ENCODE measurements around the gene CYB5R3.

CYB5R3 gene

DNA sequence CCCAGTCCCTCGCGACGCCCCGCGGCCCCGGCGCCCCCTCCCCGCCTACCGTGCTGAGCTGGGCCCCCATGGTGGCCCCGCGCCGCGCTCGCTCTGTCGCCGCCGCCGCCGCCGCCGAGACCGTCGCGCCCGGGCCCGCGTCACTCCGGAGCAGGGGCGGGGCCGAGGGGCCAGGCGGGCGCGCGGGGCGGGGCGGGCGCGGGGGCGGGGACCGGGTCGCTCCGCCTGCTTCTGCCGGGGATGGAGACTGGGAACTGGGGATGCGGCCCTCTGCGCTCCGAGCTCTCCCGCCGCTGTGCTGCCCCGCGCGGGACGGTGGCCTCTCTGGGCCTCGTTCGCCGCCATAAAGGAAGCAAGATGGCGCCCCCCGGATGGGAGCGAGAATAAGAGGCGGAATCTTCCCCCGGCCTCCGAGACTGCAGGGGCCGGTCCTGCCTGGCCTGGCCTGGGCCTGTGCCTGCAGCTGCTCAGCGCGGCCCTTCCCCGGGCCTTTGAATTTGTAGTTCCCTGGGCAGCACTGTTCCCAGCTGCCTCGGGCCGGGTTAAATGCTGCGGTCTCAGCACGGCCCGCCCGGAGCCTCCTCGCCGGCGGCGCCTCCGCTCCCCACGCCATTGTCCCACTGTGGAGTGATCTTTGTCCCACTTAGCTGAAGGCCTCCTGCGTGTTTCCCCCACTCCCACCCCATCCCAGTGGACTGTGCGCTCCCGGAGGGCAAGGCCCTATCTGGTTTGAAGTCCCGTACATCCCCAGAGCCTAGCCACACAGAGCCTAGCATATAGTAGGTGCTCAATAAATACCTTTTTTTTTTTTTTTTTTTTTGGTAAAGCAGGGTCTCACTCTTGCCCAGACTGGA, at the start of gene CYB5R3:
CYB5R3 (minus strand) TSS at position 147 of the 854 bp plus-strand sequence; CDS start at position 70, 77 bp downstream.
- DNase-seq, result peak; percentile 88

DNA sequence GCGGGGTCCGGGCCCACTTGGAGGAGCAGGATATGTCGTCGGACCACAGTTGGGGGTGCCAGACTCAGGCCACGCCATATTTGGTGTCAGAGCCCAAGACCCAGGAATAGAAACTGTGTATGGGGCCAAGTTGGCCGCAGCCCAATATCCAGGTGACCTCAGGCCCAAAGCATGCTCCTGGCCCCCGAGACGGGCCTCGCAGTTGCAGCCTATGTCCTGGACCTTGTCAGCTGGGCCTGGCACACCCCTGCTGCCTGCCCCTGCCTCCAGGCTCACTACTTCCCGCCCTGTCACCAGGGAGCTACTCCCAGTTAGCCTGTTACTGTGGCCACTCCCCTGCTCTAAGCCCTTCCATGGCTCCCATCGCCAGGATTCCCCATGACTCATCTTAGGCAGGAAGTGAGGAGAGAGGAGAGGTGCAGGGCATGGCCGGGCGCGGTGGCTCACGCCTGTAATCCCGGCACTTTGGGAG, 48.4 kb upstream of the CYB5R3 start:
- DNase-seq, result peak; percentile 80

DNA sequence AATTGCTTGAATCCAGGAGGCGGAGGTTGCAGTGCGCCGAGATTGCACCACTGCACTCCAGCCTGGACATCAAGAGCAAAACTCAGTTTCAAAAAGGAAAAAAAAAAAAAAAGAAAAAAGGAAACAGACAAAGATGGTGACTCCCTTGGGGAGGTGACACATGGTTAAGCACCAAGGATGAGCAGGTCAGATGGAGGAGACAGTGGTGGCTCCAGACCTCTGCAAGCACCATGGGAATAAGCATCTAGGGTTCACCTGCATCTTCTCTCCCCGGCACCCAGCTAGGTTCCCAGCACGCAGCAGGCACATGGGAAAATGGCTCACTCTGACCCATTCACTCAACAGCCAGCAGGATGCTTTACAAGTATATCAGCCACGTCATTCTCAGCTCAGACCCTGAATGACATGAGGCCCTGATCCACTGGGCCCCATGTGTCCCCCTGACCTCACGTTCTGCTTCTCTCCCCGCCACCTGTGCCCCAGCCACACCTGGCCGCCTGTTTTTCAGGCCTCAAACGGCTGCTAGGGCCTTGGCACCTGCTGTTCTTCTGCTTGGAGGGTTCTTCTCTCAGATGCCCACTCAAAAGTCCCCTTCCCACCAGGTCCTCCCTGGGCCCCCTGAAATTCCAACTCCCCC, 47.3 kb upstream of the CYB5R3 start:
- no peak for DNase-seq

DNA sequence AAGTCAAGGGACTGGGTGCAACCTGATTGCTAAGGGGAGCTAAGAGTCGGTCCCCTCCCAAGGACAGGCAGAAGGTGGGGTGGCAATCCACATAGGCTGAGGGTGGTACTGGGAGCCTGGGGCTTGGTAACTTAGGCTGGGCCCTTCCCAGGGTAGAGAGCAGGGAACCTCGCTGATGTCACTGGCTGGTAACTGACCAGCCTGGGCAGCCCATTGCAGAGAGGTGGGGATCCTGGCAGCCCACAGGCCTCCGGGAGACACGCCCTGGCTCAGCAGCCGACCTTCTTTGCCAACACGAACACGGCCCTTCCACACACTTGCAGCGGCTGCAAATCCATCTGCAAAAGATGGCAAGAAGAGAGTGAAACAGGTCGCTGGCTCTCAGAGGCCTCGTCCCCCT, 46.1 kb upstream of the CYB5R3 start:
- DNase-seq, result no peak

DNA sequence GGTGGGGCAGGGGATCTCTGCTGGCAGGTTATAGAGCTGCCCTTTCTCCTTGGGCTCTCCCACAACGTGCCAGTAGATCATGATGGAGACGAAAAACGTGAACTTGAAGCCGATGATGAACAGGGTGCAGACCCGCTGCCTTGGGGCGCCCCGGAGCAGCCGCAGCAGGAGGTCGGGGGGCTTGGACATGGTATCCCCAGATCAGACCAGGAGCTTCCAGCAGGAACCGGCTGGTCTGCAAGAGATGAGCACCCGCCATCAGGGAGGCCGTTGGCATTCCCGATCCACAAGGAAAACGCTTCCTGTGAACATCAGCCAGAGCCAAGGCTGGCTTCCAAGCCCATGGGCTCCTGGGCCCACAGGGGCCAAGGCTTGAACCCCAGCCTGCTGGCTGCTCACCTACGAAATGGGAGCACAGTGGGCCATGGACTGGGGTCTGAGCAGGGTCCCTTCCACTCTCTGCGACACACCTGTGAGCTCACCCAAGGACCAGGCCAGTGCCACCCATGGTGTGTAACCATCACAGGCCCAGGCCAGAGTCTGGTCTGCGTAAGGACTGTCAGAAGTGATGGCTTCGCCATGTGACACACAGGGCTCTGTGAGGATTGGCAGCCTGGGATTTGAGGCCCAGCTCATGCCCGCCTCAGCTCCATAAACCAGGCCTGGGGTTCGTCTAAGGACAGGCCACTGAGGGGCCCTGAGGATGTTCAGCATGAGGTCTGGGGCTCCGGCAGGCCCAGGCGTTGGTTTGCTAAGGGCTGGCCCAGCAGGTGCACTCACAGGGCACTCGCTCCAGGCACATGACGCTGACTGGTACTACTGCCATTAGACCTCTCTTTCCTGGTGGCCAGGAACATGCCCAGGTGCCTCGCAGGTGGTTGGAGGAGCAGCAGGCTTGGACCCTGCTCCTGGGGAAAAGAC, 44.8 kb upstream of the CYB5R3 start:
- no peak for DNase-seq

DNA sequence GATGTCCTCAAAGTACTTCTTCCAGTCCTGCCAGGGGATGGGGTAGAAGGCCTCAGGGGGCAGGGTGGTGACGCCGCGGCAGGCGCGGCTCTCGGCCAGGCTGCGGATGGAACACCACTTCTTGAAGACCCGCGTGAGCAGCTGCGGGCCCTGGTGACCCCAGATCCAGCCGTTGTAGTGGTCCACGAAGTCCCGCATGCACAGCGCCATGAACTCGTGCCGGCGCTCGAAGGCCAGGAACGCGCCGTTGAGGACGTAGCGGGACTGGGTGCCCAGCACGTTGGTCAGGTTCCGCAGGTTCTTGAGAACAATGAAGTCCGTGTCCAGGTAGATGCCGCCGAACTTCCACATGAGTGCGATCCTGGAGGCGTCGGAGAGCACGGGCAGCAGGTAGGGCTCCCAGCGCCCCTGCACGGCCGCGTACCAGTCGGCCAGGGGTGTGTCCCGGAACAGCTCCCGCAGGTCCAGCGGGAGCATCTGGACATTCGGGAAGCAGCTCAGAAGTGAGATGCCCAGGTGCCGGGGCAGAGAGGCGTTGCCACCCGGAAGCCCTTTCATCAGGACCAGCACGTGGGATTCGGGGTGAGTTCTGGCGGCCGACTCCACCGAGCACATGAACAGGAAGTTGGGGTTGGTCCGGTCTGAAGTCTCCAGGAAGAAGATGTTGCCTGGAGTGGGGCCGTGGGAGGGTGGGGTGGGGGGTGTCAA, 44.0 kb upstream of the CYB5R3 start:
- DNase-seq, result no peak

DNA sequence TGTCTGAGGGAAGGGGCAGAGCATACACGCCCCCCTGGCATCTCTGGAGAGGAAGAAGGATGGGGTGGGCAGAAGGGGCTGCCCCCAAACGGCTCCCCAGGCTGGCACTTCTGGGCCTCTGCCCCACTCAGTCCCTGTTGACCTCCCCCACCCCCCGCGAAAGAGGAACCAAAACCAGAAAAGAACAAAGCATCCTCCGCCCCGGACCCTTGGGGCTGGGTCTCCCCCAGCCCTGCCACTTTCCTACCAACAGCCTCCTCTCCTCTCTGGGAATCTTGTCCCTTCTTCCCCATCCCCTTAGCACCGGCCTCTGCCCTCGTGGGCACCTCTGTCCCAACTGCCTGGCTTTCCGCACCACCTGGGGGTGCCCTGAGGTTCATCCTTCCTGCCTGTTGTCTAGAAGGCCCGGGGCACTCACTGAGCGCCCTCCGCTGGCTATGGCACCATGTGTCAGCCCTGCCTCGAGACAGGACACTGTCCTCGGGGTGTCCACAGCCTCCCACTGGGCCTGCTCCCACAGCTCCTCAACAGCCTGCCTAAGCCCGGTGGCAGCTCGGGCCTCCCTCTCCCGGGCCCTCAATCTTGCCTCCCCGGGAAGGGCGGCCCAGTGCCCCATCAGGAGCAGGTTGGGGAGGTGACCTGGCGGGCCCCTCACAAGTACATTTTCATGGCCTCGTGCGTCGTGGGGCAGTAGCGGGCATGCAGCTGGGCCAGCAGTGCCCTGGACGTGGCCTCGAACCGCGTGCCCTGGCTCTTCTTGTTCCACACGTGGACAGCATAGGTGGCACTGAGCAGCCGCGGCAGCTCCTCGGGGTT, 43.3 kb upstream of the CYB5R3 start:
- no peak for DNase-seq

DNA sequence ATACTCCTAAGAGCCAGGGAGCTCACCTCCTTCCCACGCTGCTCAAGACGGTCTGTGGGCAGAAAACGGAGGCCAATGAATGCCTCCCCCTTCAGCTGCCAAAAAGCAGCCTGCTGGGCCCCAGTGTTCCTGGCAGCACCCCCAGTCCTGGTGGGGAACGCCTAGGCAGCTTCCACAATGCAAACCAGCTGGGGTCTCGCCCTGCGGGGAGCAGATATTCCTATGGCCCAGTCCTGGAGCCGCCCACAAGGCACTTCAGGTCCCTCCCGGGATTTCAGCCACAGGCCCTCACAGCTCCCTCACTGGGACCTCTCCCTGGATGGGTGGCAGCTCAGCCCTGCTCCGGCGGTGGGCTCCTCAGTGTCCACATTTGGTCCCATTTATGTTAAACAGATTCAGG, 42.2 kb upstream of the CYB5R3 start:
- no peak for DNase-seq

DNA sequence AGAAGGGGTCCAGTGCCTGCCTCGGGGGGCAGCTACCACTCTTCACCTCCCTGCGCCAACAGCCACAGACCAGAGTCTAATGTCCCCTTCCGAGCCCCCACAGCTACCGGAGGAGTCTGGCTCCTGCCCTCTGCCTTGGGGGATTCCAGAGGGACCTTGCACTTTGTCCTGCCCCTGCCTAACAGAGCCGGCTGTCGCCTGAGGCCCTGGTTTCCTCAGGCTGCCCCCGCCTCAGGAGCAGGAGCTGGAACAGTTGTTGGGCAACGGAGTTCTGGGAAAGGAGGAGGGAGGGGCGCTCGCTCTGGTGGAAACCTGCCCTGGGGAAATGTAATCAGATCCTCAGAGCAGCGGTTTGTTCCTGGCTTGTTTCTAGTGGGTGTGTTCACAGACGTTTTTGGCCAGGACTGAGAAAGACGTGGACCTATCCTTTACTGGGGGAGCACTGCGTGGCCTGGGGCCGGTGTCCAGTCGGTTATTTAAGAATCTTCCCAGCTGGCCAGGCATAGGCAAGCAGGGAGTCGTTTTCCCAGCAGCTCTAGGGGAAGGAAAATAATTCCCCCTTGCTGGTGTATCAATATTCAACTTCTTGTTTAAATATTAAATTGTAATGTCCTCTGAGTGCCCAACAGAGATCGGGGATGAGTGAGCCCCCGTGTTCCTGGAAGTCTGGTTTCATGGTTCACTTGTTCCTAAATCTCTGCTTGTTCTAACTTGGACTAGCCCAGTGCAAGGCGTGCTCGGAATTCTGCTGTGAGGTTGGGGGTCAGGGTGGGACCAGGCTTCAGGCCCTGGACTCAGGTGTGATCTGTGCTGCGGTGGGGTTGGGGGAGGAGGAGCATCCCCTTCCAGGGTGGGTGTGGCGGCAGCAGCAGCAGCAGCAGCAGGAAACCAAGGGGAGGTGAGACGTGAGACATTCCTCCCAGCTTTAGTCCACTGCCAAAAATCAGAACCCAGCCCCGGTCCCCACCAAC, 39.3 kb upstream of the CYB5R3 start:
- peak; percentile 90 for DNase-seq

DNA sequence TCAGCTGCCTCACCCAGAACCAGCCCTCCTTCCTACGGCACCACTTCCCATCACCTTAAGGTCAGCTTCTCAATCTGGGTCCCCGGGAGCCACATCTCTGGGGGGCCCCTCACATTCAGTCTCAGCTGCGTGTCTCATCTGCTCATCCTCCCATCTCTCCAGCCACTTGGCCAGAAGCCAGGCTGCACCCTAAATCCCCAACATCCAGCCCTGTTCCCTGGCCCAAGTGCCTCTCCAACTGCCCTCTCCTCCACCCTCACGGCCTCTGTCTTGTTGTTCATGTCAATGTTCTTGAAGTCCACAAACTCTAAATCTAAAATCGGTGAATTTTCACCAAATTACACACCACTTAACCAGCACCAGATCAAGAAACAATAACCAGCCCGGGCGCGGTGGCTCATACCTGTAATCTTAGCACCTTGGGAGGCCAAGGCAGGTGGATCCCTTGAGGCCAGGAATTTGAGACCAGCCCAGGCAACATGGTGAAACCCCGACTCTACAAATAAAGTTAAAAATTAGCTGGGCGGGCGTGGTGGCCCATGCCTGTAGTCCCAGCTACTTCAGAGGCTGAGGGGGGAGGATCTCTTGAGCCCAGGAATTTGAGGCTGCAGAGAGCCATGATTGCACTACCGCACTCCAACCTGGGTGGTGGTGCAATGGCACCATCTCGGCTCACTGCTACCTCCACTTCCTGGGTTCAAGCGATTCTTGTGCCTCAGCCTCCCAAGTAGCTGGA, 37.7 kb upstream of the CYB5R3 start:
- DNase-seq, result no peak

DNA sequence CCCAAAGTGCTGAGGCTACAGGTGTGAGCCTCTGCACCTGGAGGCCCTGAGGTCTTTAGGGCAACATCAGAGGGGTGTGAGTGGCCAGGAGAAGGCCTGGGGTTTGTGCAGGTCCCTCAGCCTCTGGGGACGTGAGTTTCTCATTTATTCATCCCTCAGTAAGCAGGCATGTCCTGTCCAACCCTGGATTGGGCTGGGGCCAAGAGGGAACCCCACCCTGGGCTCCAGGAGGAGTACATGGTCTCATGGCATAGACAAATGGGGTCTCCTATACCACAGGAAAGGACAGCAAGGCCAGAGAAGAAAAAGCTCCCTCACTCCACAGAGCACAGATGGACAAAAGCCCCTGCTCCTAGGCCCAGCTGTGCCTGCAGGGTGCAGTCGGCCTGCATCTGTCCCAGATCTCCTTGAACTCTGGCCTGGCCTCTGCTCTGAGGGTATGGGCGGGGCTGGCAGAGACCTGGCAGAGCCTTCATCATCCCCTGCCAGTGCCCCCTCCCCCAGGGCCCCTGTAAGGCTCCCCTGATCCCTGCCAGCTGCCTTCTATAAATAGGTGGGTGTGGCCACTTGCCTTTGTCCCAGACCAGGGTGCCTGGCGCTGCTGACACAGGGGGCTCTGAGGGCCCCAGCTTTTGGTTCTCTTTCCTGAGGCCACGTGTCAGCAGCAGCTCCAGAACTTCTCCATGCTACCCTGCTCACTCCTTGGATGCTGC, 36.9 kb upstream of the CYB5R3 start:
- no peak for DNase-seq

DNA sequence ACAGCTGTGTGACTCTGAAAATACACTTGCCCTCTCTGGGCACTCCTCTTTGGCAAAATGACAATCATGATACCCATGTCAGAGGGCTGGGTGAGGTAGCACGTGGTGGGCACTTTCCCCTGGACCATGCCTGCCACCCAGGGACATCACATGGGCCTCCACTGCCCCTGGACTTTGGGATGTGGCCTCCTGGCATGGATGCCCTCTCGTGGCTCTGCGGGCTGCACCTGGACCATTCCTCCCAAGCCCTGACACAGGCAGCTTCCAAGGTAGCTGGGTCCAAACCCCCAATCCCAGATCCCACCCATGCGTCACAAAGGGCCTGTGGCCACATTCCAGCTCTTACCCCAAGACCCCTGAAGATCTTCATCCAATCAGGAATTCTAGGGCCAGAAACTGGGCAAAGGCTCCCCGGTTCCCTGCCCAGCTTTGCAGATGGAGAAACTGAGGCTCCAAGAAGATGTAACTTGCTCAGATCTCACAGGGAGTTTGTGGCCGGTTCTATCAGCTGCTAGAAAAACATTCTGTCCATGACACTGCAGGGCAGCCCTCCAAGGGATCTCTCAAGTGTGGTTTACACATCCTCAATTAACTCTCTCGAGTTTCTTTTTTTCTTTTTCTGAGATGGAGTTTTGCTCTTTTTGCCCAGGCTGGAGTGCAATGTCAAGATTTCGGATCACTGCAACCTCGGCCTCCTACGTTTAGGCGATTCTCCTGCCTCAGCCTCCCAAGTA, 35.4 kb upstream of the CYB5R3 start:
- DNase-seq, result no peak

DNA sequence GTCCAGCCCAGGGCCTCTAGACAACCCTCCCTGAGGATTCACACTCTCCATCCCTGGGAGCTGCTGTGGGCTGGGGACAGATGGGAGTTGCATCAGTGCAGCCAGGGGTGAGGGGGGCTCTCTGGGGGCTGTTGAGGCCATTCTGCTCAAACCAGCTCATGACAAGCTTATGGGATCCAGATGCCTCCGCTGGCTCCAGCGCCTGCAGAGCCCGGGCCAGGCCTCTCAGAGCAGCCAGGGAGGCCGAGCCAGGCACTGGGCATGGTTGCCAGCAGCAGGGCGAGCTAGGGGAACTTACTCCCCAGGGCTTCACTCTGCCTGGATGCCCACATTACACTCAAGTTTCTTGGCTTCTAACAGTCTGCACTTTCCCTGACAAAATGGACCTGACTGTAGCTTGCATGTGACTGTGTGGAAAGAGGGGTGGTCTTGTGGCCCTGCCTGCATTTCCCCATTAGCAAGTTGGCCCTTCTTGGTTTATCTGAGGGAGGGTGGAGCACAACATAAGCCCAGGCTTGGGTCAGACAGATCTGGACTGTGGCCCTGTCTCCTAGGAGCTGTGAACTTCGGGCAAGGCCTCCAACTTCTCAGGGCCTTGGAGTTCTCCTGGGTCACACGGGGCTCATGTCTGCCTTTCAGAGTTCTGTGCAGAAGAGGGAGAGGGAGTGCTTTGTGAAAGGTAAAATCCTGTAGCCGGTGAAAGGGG, 34.5 kb upstream of the CYB5R3 start:
- DNase-seq, result no peak

DNA sequence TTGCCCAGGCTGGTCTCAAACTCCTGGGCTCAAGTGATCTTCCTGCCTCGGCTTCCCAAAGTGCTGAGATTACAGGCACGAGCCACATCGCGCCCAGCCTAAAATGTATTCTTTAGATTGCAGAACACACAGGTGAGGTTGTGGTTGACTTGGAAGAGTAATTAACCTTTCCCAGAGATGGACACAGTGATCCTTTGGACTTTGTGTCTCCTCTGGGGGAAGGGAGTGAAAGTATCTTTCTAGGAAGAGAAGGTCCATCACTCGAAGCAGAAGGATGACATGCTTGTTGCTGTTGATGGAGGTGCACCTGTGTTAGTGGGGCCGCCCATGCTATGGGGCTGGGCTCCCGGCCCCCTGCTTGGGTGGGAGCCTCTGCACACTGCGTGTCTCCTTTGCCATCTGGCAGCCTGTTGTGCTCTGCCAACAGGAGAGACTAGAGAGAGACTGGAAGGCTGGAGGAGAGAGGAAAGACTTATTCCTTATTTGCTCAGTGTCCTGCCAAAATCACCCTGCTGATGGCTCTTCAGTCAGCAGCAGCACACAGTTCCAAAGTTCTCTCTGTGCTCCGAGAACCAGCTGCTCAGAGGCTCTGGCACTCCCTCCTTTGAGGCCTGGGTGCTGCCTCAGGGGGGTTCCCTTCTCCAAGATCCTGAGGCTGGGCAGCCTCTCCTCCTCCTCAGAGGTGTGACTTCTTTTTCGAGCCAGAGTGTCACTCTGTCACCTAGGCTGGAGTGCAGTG, 33.1 kb upstream of the CYB5R3 start:
- no peak for DNase-seq

DNA sequence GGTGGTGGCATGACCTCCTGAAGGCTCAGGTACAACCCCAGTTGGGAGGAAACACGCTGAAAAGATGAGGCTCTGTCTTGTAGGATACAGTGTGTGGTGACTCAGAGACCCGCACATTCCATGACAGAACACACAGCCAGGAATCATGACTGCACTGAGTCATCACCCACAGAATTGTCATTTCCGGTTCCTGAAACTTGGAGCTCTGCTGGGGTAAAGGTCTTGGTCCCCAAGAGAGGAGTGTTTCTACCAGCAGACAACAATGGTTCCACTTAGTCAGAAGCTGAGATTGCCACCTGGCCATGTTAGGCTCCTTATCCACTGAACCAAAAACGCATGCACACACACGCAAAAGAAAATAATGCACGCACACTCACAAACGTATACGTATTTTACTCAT, 31.5 kb upstream of the CYB5R3 start:
- peak; percentile 97 for DNase-seq

DNA sequence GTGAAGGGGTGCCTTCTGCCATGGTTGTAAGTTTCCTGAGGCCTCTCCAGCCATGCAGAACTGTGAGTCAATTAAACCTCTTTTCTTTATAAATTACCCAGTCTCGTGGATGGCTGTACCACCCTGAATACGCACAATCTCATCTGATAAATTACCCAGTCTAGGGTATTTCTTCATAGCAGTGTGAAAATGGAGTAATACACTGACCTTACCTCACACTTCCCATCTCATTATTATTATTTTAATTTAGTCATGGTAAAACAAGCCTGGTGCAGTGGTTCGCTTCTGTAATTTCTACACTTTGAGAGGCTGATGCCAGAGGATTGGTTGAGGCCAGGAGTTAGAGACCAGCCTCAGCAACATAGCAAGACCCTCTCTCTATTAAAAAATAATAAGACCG, 30.5 kb upstream of the CYB5R3 start:
- DNase-seq, result no peak

DNA sequence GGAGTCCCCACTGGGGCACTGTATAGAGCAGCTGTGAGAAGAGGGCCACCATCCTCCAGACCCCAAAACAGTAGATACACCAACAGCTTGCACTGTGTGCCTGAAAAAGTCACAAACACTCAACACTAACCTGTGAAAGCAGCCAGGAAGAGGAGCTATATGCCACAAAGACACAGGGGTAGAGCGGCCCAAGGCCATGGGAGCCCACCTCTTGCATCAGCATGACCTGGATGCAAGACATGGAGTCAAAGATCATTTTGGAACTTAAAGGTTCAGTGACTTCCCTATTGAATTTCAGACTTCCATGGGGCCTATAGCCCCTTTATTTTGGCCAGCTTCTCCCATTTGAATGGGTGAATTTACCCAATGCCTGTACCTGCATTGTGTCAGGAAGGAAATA, 29.7 kb upstream of the CYB5R3 start:
- DNase-seq, result no peak

Data from fibroblast of skin of right quadriceps (primary cell).